GM15510 (cell line): ENCODE data around the gene PDHX.

Experiments used
- POLR2A ChIP-seq: IDR thresholded peaks from 3 replicates; pipeline ENCODE4 v1.6.1; 2011; ENCODE audit warnings: borderline replicate concordance; ENCODE audit not compliant: insufficient read length; ENCODE audit errors: extremely low read depth

The PDHX gene

DNA sequence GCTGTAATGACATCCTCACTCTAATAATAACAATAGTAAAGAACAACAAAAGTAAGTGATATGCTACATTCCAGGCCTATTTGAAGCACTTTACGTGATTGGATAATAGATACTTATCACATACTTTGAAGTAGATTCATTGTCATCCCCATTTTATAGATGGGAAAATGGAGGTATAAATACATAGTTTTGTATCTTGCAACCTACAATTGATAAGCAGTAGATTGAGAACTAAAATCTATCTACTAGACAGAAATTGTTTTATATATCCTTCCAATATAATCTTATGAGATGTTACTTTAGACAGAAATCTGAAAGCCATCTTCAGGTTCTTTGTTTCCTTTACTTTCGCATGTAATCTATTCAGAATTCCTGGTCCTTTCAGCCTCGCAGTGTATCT, 118.0 kb downstream of the PDHX start:
- TF ChIP-seq POLR2A: no peak

DNA sequence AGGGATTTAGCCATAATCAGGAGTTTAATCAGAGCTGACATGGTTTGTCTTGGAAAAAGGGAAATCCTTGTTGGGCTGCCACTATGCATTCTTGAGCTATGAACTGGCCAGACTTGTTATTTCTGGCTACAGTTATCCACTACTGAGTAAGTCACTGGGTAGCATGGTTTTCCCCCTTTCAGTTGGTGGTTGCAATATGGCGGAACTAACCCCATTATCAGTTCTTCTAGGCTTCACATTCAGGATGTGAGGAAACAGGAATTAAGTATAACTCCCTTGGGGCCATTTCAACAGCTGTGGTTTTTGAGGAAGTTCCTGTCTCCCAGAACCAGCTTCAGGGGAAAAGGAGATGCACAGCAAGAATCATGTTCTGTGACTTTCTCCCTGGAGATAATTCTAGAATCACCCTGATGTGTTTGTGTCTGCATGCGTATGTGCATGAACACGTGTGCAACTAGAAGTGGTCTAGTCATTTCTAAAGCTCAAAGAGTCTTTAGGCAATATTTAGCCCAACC, 119.5 kb downstream of the PDHX start:
- TF ChIP-seq POLR2A: no peak

GRCh38 chr11:35036639-35037038, 120.2 kb downstream of the PDHX start:
- TF ChIP-seq POLR2A: no peak

DNA sequence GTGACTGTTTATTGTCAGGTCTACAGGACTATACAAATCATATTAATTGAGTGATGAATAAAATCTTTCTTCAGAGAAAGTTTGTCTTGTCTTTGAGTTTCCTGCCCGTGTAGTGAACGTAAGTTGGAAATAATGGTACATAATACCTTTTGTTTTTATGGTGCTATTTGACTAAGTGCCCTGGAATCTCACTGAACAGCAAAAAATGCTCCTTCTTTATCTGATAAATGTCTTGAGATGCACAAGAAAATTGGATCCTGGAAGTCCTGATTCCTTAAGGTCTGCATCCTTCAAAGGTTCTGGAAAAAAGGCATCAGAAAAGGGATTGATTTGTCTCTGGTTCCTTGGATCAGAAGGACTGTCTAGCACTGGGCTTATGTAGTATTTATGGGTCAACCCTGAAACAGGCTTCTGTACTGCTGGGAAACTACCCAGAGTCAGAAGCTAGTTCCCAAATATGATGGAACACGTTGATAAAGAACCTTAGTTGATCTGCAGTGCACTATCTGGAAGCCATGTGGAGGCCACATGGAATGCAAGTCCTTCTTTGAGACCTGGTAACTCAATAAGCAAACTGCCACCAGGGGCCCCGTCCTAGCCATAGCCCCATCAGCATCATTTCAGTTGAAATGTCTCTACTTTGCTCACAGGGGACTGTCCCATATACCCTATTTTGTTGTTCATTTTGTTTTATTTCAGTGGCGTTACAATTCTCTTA, 122.0 kb downstream of the PDHX start:
- TF ChIP-seq POLR2A: no peak

DNA sequence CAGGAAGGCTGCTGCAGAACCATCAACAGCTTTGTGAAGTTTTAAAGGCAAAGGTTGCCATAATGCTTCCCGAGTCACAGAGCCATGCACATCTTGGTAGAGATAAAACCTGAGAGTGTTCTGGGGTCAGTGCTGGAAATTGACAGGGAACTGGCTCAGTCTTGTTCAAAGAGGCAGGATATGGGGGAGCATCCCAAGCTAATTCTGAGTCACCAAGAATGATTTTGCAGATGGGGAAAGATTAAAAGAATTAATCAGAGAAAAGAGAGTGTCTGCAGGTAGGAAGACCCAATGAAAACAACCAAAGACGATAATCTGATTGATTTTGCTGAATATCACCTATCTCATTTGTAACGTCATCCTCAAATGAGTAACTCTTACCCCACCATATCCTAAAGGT, 122.7 kb downstream of the PDHX start:
- TF ChIP-seq POLR2A: no peak

GRCh38 chr11:35040221-35040942, 124.0 kb downstream of the PDHX start:
- TF ChIP-seq POLR2A: no peak

DNA sequence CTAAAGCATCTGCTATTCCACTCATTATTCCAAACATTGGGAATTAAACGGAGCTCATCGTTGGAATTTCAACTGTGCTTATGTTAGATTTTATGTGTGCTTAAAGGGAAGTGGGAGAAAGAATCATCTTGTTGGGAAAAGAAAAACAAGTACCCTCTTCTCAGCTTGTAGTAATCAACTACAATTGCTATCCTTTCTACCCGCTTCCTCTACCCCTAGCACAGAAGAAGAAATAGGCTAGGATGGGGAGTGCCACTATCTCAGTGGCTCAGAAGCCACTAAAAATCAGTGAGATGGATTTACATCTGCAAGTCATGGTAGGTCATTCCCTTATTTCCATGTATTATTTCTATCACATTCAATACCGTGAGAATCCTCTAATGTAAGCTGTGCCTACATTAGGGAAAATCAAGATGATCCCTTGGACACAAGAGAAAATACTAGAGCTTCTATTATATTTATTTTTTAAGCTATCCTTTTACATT, 124.7 kb downstream of the PDHX start:
- TF ChIP-seq POLR2A: no peak

DNA sequence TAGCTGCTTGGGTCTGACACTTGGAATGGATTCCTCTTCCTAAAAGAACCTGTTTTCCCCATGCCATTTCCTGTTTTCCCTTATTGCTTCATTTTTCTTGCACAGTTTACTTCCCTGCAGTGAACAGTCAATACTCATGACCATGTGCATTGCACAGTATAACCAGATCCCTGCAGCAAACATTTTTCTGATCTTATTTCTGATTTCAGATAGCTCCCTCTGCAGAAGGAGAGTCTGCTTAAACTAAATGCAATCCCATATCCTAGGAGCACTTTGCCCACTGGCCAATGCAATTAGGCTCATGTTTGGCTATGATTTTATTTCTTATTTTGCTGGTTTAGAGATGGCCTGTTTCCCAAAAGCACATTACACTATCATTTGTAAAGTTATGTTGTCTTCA, 125.8 kb downstream of the PDHX start:
- no peak for TF ChIP-seq POLR2A

- TF ChIP-seq POLR2A: no peak
Observed at GRCh38 chr11:35042913-35043312, 126.5 kb downstream of the PDHX start.

- TF ChIP-seq POLR2A: no peak
Observed at GRCh38 chr11:35043936-35044335, 127.5 kb downstream of the PDHX start.

GRCh38 chr11:35045236-35045820, 128.9 kb downstream of the PDHX start:
- no peak for TF ChIP-seq POLR2A
